IPS DF 4.7 (cell line): ENCODE results near the gene TTC28.
A peak's percentile ranks its signal among the peaks of the same experiment; 100 is the strongest.

Experiments used
- DNase-seq: peaks from one replicate; pipeline ENCODE4 v3.0.0-alpha.2; 2013; ENCODE audit warnings: low spot score; ENCODE audit errors: extremely low read depth

Gene TTC28

GRCh38 chr22:28146401-28147314, 533.0 kb downstream of the TTC28 start:
- no peak for DNase-seq

GRCh38 chr22:28143961-28144745, 535.5 kb downstream of the TTC28 start:
- DNase-seq: no peak

- no peak for DNase-seq
Observed at GRCh38 chr22:28143241-28143865, 536.3 kb downstream of the TTC28 start.

- DNase-seq: no peak
Observed at GRCh38 chr22:28142361-28142961, 537.2 kb downstream of the TTC28 start.

- no peak for DNase-seq
Observed at GRCh38 chr22:28141614-28142013, 538.0 kb downstream of the TTC28 start.

- no peak for DNase-seq
Observed at GRCh38 chr22:28139961-28140360, 539.7 kb downstream of the TTC28 start.

GRCh38 chr22:28139516-28139915, 540.1 kb downstream of the TTC28 start:
- DNase-seq: no peak

GRCh38 chr22:28137036-28137435, 542.6 kb downstream of the TTC28 start:
- DNase-seq: no peak

- no peak for DNase-seq
Observed at GRCh38 chr22:28132466-28132865, 547.2 kb downstream of the TTC28 start.

- peak; percentile 46 for DNase-seq
Observed at GRCh38 chr22:28129319-28129962, 550.2 kb downstream of the TTC28 start.

GRCh38 chr22:28128827-28129226, 550.8 kb downstream of the TTC28 start:
- DNase-seq: no peak

GRCh38 chr22:28125799-28126198, 553.8 kb downstream of the TTC28 start:
- no peak for DNase-seq

- no peak for DNase-seq
Observed at GRCh38 chr22:28123989-28124766, 555.5 kb downstream of the TTC28 start.

- no peak for DNase-seq
Observed at GRCh38 chr22:28120691-28121592, 558.7 kb downstream of the TTC28 start.

- DNase-seq: no peak
Observed at GRCh38 chr22:28118957-28119631, 560.5 kb downstream of the TTC28 start.

- DNase-seq: no peak
Observed at GRCh38 chr22:28116219-28116673, 563.4 kb downstream of the TTC28 start.

- no peak for DNase-seq
Observed at GRCh38 chr22:28115426-28115825, 564.2 kb downstream of the TTC28 start.

GRCh38 chr22:28112548-28113043, 567.0 kb downstream of the TTC28 start:
- no peak for DNase-seq
